Panc1 (cell line): ENCODE results near the gene GPRASP1.

Source experiments
- CTCF ChIP-seq: fragments of 450-650 bp; IDR thresholded peaks from 2 replicates; pipeline ENCODE4 v1.5.1; 2017; ENCODE audit warnings: mild to moderate bottlenecking
- POLR2AphosphoS5 ChIP-seq: IDR thresholded peaks from 2 replicates; pipeline ENCODE4 v1.6.1; 2012; ENCODE audit warnings: mild to moderate bottlenecking, low read depth, low read length, moderate library complexity
- REST ChIP-seq, 2 experiments: IDR thresholded peaks; 2 replicates each; pipeline ENCODE4 v1.6.1; 2011 to 2012; ENCODE audit warnings: low read depth in 2 of 2, control low read depth in 1 of 2, low read length in 1 of 2, mild to moderate bottlenecking in 1 of 2, moderate library complexity in 1 of 2; ENCODE audit not compliant: insufficient read depth in 1 of 2

GRCh38 chrX:102654696-102655095 lies 3.4 kb downstream of the GPRASP1 start:
- no peak for TF ChIP-seq CTCF
- TF ChIP-seq REST (IDR thresholded peaks at IDR 0.05; ENCODE audit: insufficient read depth in 1 of 2, low read depth in 2 of 2, low read length in 1 of 2) = no peak
- TF ChIP-seq POLR2AphosphoS5 = no peak
